PC-3 (cell line): ENCODE measurements around the gene NR2F6. TPM values are rescaled to one million over a fixed set of nuclear protein-coding genes. Genes with fewer than 3 reads are reported as not detected.

Source experiments
- ATAC-seq: fragments of 200-7000 bp; cut with Tn5 transposase; 2 replicates; pipeline ENCODE4 v1.9.1; 2020; ENCODE audit warnings: mild to moderate bottlenecking, moderate library complexity
- BruUV-seq: library from RNA; stranded (reverse); fragments of 400-500 nt; replicated peaks from 2 replicates; lab custom pipeline; 2021; lab: Mats Ljungman, UMichigan
- CTCF ChIA-PET: fragments of 300-600 bp; sonication (Branson Sonifier 250); formaldehyde crosslinking; loops from one replicate; lab custom pipeline; 2022; ENCODE audit warnings: antibody characterized with exemption; lab: Charles Lee
- POLR2A ChIA-PET: fragments of 300-600 bp; sonication (Branson Sonifier 250); formaldehyde crosslinking; loops from one replicate; lab custom pipeline; 2022; ENCODE audit warnings: antibody characterized with exemption; ENCODE audit not compliant: unreplicated experiment; lab: Charles Lee
- DNase-seq: peaks from one replicate; pipeline ENCODE4 v3.0.0-alpha.2; 2015
- H2AFZ ChIP-seq: fragments of 300-600 bp; sonication (generic); 2 replicates; pipeline ENCODE4 v1.6.0; 2016; ENCODE audit warnings: antibody characterized with exemption, low read length
- H3F3A ChIP-seq: fragments of 300-600 bp; sonication (generic); one replicate; pipeline ENCODE4 v1.6.0; 2017; ENCODE audit warnings: antibody characterized with exemption, low read length, control low read depth, mild to moderate bottlenecking; ENCODE audit not compliant: unreplicated experiment
- H3K27ac ChIP-seq: fragments of 300-600 bp; sonication (generic); 2 replicates; pipeline ENCODE4 v1.5.1; 2016; ENCODE audit warnings: mild to moderate bottlenecking, low read length
- H3K27me3 ChIP-seq: fragments of 300-600 bp; sonication (generic); 2 replicates; pipeline ENCODE4 v1.6.1; 2016; ENCODE audit warnings: low read length, mixed read lengths
- H3K36me3 ChIP-seq: fragments of 300-600 bp; sonication (generic); 2 replicates; pipeline ENCODE4 v1.6.1; 2016; ENCODE audit warnings: low read depth, mixed run types, low read length, mixed read lengths
- H3K4me1 ChIP-seq: fragments of 300-600 bp; sonication (generic); 2 replicates; pipeline ENCODE4 v1.5.1; 2016; ENCODE audit warnings: low read length; ENCODE audit not compliant: insufficient read depth
- H3K4me2 ChIP-seq: fragments of 300-600 bp; sonication (generic); 2 replicates; pipeline ENCODE4 v1.6.0; 2016; ENCODE audit warnings: low read length
- H3K4me3 ChIP-seq: fragments of 300-600 bp; sonication (generic); 2 replicates; pipeline ENCODE4 v1.5.1; 2016; ENCODE audit warnings: mild to moderate bottlenecking, low read length, mixed read lengths
- H3K79me2 ChIP-seq: fragments of 300-600 bp; sonication (generic); 2 replicates; pipeline ENCODE4 v1.6.1; 2017; ENCODE audit warnings: low read length, mixed read lengths
- H3K9ac ChIP-seq: fragments of 300-600 bp; sonication (generic); 2 replicates; pipeline ENCODE4 v1.6.0; 2016; ENCODE audit warnings: mild to moderate bottlenecking, low read length
- H3K9me2 ChIP-seq: fragments of 300-600 bp; sonication (generic); replicated peaks from 2 replicates; pipeline ENCODE4 v1.6.1; 2016; ENCODE audit warnings: mixed run types, low read length, mixed read lengths
- H3K9me3 ChIP-seq: fragments of 300-600 bp; sonication (generic); 2 replicates; pipeline ENCODE4 v1.6.1; 2016; ENCODE audit warnings: low read length, mixed read lengths
- H4K20me1 ChIP-seq: fragments of 300-600 bp; sonication (generic); 2 replicates; pipeline ENCODE4 v1.6.1; 2016; ENCODE audit warnings: low read length, mixed read lengths
- CTCF ChIP-seq: fragments of 300-600 bp; sonication (generic); conservative IDR thresholded peaks from 2 replicates; pipeline ENCODE4 v1.5.1; 2017; ENCODE audit warnings: antibody characterized with exemption, low read depth, mild to moderate bottlenecking, low read length
- EZH2 ChIP-seq: fragments of 300-600 bp; sonication (generic); IDR thresholded peaks from one replicate; pipeline ENCODE4 v1.6.1; 2017; ENCODE audit warnings: antibody characterized with exemption, mild to moderate bottlenecking, low read length; ENCODE audit not compliant: unreplicated experiment
- EZH2phosphoT487 ChIP-seq: fragments of 300-600 bp; sonication (generic); IDR thresholded peaks from 2 replicates; pipeline ENCODE4 v1.6.1; 2018; ENCODE audit warnings: mild to moderate bottlenecking, antibody characterized with exemption, low read length, borderline replicate concordance
- intact Hi-C: fragments of 100-400 bp; cut with micrococcal nuclease; formaldehyde crosslinking; loops from 2 replicates; pipeline ENCODE4 v1.9.0; 2023
- total RNA-seq: library from RNA; depleted of rRNA; stranded (reverse); fragments of >200 nt; gene quantifications from 2 replicates; pipeline ENCODE4 v1.2.3, GENCODE V29; 2014

NR2F6 gene
- total RNA-seq, 1 experiment from 2014 or later: 134 TPM

- H4K20me1 ChIP-seq: no peaks in the 10 kb centered on the region
- ATAC-seq (no peak), DNase-seq (no peak)
- H3K9me3 ChIP-seq: no peaks in the 10 kb centered on the region
- H3K79me2 ChIP-seq: no peaks in the 10 kb centered on the region
- H3K27me3 ChIP-seq: no peaks in the 10 kb centered on the region
- H3K4me3 ChIP-seq: no peak overlapping the region
- TF ChIP-seq EZH2phosphoT487 (no peak), CTCF (no peak), EZH2 (no peak)
- no peak overlapping the region for H2AFZ ChIP-seq
- ChIA-PET POLR2A (no interaction called here), CTCF (interaction anchor here (0.6 kb wide), 1 partner anchor 31 kb away, joined by 8 read pairs; no protein-coding TSS in a partner anchor)
- intact Hi-C loops: no loop called here
- H3F3A ChIP-seq: no peaks in the 10 kb centered on the region
- no TSS peak for BruUV-seq
- H3K4me2 ChIP-seq: no peak overlapping the region
- H3K9ac ChIP-seq: no peak overlapping the region
- H3K27ac ChIP-seq: no peak overlapping the region
- no peaks in the 10 kb centered on the region for H3K9me2 ChIP-seq
- H3K4me1 ChIP-seq: no peaks in the 10 kb centered on the region
- H3K36me3 ChIP-seq: no peaks in the 10 kb centered on the region
Measured at GRCh38 chr19:17286752-17287151, 41.0 kb upstream of the NR2F6 start.

DNA sequence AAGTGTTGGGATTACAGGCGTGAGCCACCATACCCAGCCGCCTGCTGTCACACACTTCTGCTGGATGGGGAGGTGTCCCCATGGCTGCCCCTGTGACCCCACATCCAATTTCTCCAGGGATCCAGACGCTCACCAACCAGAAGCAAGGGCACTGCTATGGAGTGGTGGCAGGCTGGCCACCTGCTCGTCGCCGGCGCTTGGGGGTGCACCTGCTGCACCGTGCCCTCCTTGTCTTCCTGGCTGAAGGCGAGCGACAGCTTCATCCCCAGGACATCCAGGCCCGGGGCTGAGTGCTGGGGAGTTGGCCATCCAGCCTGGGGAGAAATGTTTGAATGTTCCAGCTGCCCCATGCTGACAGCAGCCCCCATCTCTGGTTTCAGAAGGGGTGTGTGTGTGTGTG is 40.5 kb upstream of the NR2F6 start:
- POLR2A ChIA-PET: no interaction called here
- Histone ChIP-seq H3K4me1 (no peaks in the 10 kb centered on the region), H2AFZ (no peak overlapping the region), H3K27ac (no peak overlapping the region), H3K36me3 (no peaks in the 10 kb centered on the region), H3K79me2 (no peaks in the 10 kb centered on the region), H3K4me3 (no peak overlapping the region), H3K9me2 (no peaks in the 10 kb centered on the region), H3K4me2 (no peak overlapping the region), H3K27me3 (no peaks in the 10 kb centered on the region), H3K9ac (no peak overlapping the region), H4K20me1 (no peaks in the 10 kb centered on the region), H3F3A (no peaks in the 10 kb centered on the region), H3K9me3 (no peaks in the 10 kb centered on the region)
- ATAC-seq (no peak), DNase-seq (no peak)
- intact Hi-C loops: no loop called here
- CTCF ChIA-PET: interaction anchor here (0.6 kb wide), 1 partner anchor 31 kb away, joined by 8 read pairs; no protein-coding TSS in a partner anchor
- TF ChIP-seq EZH2: no peak
- TF ChIP-seq CTCF: no peak
- no peak for TF ChIP-seq EZH2phosphoT487
- BruUV-seq: no TSS peak

DNA sequence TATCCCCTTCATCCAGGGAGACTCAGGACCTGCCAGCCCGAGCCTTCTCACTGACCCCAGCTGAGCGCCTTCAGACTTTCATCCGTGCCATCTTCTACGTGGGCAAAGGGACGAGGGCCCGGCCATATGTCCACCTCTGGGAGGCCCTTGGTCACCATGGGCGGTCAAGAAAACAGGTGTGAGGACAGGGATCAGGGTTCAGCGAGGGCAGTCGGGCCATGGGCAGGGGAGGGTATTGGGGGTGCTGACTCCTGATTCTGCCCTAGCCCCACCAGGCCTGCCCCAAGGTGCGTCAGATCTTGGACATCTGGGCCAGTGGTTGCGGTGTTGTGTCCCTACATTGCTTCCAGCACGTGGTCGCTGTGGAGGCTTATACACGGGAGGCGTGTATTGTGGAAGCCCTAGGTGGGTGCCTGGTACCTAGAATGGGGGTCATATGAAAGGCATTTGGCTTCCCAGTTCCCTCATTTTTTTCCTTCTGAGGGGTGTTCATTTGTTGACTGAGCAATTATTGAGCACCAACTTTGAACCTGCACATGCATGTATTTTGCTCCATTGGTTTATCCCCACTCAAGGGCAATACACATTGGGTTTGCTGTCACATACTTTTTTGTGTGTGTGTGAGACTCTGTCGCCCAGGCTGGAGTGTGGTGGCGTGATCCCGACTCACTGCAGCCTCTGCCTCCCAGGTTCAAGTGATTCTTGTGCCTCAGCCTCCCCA is 39.9 kb upstream of the NR2F6 start:
- H2AFZ ChIP-seq: no peak overlapping the region
- no peaks in the 10 kb centered on the region for H3K9me2 ChIP-seq
- H3K36me3 ChIP-seq: no peaks in the 10 kb centered on the region
- H3K4me2 ChIP-seq: no peak overlapping the region
- H4K20me1 ChIP-seq: no peaks in the 10 kb centered on the region
- no peaks in the 10 kb centered on the region for H3K4me1 ChIP-seq
- H3K9ac ChIP-seq: no peak overlapping the region
- ChIA-PET CTCF (interaction anchor here (0.6 kb wide), 1 partner anchor 48 kb away, joined by 5 read pairs; no protein-coding TSS in a partner anchor), POLR2A (no interaction called here)
- H3F3A ChIP-seq: no peaks in the 10 kb centered on the region
- intact Hi-C loops: no loop called here
- H3K27ac ChIP-seq: no peak overlapping the region
- BruUV-seq: no TSS peak
- H3K4me3 ChIP-seq: no peak overlapping the region
- H3K9me3 ChIP-seq: no peaks in the 10 kb centered on the region
- H3K27me3 ChIP-seq: no peaks in the 10 kb centered on the region
- ATAC-seq: no peak
- H3K79me2 ChIP-seq: no peaks in the 10 kb centered on the region
- no peak for DNase-seq
- TF ChIP-seq CTCF: no peak
